Measurements from ENCODE around the gene SLC6A17. TPM values are rescaled to one million over a fixed set of nuclear protein-coding genes. Genes with fewer than 3 reads are reported as not detected.

The SLC6A17 gene
- total and polyA plus RNA-seq, 9 of the 15 experiments (the other 6 are each of a cell fraction or from before 2014, with no cell fraction given): not detected

DNA sequence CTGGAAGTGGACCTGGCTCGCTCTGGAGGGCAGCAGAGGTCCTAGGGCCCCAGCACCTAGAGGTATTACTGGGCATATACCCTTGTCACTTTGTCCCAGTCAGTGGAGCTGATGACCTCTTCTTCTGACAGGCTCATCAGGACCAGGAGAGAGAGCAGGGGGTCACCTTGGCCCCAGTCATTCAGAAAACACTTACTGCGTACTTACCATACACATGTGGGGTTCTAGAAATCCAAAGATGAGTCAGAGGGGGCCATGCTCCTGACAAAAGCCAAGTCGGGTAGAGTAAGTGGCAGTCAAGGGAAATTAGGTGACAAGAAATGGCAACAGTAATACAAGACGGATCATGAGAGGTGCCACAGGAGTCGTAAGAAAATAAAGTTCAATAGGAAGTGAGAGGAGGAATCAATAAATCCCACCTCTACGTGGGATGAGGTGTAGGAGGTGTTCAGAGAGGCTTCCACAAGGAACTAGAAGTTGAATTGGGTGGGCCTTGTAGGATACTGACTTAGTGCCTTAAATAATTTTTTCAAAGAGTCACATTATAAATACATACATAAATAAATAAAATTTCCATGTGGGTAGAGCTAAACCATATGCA is 66.7 kb downstream of the SLC6A17 start:
- ChIA-PET CTCF (ENCODE audit: low intra/inter-chr PET ratio) (no interaction called here), POLR2A (interaction anchor here (0.5 to 3.2 kb wide), 4 partner anchors 9 to 206 kb away, joined by 4 to 19 read pairs (median 4); no protein-coding TSS in a partner anchor)
- no peak overlapping the region for H3K27ac ChIP-seq (ENCODE audit: extremely low read depth, low read depth, low read length)
- peaks cover 0 to 5% of the 10 kb centered on the region in 2 experiments; a peak in 1 of 5 replicates for H3K4me1 ChIP-seq (replicated peaks in 1 of 2; ENCODE audit: control insufficient read depth in 2 of 2, insufficient read depth in 2 of 2, low read length in 2 of 2)
- no peaks in the 10 kb centered on the region for H3K9me3 ChIP-seq (replicated peaks; ENCODE audit: control insufficient read depth, insufficient read depth, low read depth, low read length)
- peaks cover 15 to 72% of the 10 kb centered on the region in 2 experiments for H3K27me3 ChIP-seq (ENCODE audit: control insufficient read depth in 2 of 2, insufficient read depth in 2 of 2, low read length in 2 of 2)
- WGBS (ENCODE audit: insufficient coverage, low coverage, missing lambda C conversion rate): 2% methylated on average over 6 of the region's 6 CpGs
- no peaks in the 10 kb centered on the region for H3K36me3 ChIP-seq (ENCODE audit: control insufficient read depth, insufficient read depth, low read length)
- TF ChIP-seq SMAD1 (IDR thresholded peaks at IDR 0.05; ENCODE audit: low read depth, low read length, partially characterized antibody) (no peak), STAT5B (CRISPR knock-in tag; IDR thresholded peaks at IDR 0.05) (no peak), NELFE (IDR thresholded peaks at IDR 0.05; ENCODE audit: insufficient read depth, insufficient read length) (no peak), HLTF (IDR thresholded peaks at IDR 0.05) (no peak), FOXK2 (conservative IDR thresholded peaks at IDR 0.05 in 1 of 2, IDR thresholded peaks at IDR 0.05 in 1 of 2; ENCODE audit: low read depth in 2 of 2) (no peak), CBX2 (IDR thresholded peaks at IDR 0.05; ENCODE audit: insufficient read depth, low read length, poor library complexity, severe bottlenecking) (no peak), FUS (optimal IDR thresholded peaks at IDR 0.05; ENCODE audit: low read depth, low read length) (no peak)
- TF ChIP-seq, protein P1, sequence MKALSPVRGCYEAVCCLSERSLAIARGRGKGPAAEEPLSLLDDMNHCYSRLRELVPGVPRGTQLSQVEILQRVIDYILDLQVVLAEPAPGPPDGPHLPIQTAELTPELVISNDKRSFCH (CRISPR knock-in tag; IDR thresholded peaks at IDR 0.05): no peak
- TF ChIP-seq, protein P1 (tag; IDR thresholded peaks at IDR 0.05): no peak
- TF ChIP-seq, protein P2, sequence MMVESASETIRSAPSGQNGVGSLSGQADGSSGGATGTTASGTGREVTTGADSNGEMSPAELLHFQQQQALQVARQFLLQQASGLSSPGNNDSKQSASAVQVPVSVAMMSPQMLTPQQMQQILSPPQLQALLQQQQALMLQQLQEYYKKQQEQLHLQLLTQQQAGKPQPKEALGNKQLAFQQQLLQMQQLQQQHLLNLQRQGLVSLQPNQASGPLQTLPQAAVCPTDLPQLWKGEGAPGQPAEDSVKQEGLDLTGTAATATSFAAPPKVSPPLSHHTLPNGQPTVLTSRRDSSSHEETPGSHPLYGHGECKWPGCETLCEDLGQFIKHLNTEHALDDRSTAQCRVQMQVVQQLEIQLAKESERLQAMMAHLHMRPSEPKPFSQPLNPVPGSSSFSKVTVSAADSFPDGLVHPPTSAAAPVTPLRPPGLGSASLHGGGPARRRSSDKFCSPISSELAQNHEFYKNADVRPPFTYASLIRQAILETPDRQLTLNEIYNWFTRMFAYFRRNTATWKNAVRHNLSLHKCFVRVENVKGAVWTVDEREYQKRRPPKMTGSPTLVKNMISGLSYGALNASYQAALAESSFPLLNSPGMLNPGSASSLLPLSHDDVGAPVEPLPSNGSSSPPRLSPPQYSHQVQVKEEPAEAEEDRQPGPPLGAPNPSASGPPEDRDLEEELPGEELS (CRISPR knock-in tag; IDR thresholded peaks at IDR 0.05; ENCODE audit: borderline replicate concordance): no peak
- peaks cover 25% of the 10 kb centered on the region for H4K20me1 ChIP-seq (replicated peaks; ENCODE audit: control insufficient read depth, insufficient read depth, low read length)
- no TSS peak for BruUV-seq (replicated peaks)
- ATAC-seq (no peak), DNase-seq (ENCODE audit: extremely low read depth in 1 of 4, low spot score in 3 of 4) (no peak), FAIRE-seq (no peak)
- in situ Hi-C loops (cut with MboI): no loop called here
- no peak overlapping the region for H3K4me3 ChIP-seq
- H3K4me2 ChIP-seq (ENCODE audit: insufficient read depth, low read length): no peak overlapping the region
- no peak overlapping the region for H2AFZ ChIP-seq (ENCODE audit: low read depth, low read length)
- H3K9ac ChIP-seq (ENCODE audit: insufficient read depth in 1 of 2, low read depth in 2 of 2, low read length in 2 of 2): no peak overlapping the region
- no peaks in the 10 kb centered on the region for H3K9me1 ChIP-seq (ENCODE audit: control insufficient read depth, insufficient read depth, low read length)
- intact Hi-C loops (cut with micrococcal nuclease): no loop called here
- no peaks in the 10 kb centered on the region for H3K79me2 ChIP-seq (ENCODE audit: control insufficient read depth, insufficient read depth, low read length)

All from K562 (cell line).